Measurements from ENCODE around the gene HSD17B2.
"Not testable (repeated sequence)": the region's sequence is repeated elsewhere in the genome, so short reads cannot be mapped to it uniquely, and the experiment has no call there.

Gene HSD17B2

DNA sequence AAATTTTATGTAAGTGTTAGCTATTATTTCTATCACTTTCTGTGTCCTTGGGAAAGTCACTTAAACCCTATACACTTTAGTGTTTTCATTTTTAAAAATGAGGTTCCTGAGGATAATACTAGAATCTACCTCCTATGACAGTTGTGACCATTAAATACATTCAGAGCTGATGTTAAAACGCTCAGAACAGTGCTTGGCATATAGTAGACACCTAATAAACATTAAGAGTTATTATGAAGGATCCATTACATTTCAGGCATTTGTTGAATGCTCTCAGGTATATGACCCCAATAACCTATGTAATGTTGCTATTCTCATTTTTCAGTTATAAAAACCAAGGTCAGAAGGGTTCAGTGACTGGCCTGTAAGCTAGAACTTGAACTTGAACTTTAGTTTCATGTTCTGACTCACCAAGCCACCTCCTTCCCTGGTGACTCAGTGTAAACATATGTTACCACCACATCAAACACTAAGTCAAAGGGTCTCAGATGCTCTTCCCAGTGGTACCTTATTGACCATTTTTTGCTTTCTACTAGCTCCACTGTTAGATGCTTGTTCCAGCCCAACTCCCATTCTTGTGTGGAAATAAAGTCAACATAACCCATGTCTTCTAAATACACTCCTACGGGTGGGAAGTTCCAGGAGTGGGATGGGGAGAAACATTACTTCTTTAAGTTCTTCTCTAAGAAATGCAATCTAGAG, 47.6 kb downstream of the HSD17B2 start:
- DNase-seq: no peak

DNA sequence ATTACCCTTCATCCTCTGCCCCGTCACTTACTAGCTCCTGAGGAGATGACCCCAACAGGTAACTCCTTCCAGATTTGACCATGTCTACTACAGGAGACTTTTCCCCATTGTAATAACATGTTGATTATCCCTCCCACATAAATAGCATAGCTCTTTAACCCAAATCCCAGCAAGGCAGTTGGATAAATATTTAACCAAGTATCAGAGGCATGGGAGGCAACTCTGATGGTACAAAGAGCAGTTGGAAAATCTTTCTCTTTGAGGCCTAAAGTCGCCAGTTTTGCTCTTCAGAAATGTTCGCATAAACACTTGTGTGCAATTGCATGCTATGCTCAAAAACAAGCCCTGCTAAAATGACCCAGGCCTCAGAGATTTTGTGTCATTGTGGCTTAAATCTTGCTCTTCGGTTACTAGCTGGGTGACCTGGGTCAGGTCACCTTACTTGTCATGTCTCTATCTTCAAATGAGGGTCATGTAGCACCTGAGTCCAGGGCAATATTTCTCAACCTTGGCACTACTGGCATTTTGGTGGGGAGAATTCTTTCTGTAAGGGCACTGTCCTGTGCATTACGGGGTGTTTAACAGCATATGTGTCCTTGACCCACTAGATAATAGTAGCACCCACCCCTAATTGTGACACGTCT, 48.8 kb downstream of the HSD17B2 start:
- no peak for DNase-seq

DNA sequence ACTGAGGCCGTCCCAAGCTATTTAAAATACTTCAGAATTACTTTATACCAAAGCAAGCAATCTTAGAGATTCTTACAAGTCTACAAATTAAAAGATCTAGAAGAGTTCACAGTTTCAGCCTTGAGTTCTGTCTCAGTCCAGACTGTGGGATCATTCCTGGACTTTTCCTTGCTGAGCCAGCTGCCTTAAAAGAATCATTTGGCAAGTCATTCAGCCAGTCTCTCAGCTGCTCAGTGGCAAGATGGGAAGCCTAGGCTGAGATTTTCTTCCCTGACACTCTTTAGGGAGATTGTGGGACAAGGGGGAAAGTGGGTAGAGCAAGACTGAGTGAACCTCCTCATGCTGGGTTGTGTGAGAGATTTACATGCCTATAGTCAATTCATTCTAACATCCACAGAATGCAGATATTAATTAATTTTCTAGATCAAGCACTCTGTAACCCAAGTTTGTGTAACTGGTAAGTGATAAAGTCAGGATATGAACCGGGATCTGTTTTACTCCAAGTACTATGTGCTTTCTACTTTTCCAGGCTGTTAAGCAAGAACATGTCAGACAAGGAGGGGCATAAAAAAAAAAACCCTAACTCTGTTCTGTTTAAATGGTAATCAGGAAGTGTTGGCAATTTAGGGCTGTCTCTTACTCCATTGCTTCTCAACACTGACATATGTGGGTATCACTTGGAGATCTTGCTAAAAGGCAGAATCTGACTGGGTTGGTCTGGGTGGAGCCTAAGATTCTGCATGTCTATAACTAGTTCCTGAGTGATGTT, 50.1 kb downstream of the HSD17B2 start:
- DNase-seq: no peak

DNA sequence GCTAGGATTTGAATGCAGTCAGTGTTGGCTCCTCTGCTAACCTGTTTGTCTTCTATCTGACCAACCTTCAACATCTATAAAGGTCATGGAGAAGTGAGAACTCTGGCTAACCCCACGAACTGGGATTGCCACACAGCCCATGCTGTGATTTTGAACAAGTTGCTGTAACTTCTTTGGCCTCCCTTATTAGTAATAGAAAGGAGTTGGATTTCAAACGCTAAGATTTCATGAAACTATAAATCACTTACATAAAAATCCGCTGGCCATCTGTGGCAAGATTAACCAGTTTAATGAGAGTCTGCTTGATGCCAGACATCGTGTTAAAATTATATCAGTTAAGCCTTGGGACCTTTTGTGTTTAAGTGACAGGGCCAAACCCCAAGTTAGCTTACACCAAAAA, 53.4 kb downstream of the HSD17B2 start:
- DNase-seq: no peak

DNA sequence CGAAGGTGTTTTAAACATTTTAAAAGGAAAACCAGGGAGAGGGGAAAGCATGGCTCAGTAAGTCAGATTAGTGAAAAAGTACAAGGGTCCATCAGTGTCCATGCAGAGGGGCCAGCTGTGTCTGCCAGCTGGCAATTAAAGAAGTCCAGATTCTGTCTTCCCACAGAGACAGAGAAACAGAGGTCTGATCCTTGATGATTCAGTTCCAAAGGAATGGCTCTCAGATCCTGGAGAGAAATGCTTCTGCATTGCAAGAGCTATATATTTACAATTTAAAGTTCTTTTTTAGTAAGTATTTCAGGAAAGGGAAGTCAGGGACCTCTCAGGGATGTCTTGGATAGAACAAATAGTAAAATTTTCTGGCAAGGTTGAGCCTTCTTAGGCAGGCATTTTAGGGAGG, 56.2 kb downstream of the HSD17B2 start:
- DNase-seq: no peak

DNA sequence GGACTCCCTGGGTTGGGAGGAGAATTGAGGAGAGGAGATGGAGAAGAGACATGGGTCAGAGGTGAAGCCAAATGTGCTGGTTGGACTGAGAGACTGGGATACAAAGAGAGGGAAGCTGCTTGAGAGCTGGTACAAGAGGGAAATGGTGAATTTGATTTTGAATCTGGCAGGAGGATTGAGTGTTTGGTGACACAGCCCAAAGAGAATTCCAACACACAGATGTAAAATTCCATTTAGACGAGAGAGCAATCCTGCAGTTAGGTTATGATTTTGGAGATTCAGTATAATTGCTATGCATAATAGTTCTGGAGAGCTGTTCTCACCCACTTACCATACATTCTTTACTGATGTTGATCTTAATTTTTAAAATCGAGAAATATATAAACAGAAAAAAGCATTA, 57.7 kb downstream of the HSD17B2 start:
- DNase-seq: no peak

DNA sequence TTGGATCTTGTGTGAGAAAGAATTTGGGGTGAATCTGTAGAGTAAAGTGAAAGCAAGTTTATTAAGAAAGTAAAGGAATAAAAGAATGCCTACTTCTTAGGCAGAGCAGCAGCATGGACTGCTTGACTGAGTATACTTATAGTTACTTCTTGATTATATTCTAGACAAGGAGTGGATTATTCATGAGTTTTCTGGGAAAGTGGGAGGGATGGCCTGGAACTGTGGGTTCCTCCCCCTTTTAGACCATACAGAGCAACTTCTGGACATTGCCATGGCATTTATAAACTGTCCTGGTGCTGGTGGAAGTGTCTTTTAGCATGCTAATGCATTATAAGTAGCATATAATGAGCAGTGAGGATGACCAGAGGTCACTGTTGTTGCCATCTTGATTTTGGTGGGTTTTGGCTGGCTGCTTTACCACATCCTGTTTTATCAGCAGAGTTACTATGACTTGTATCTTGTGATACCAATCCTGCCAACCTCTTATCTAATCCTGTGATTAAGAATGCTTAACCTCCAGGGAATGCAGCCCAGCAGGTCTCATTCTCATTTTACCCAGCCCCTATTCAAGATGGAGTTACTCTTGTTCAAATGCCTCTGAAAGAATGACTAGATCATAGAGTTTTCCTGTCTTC, 58.7 kb downstream of the HSD17B2 start:
- DNase-seq: no peak

DNA sequence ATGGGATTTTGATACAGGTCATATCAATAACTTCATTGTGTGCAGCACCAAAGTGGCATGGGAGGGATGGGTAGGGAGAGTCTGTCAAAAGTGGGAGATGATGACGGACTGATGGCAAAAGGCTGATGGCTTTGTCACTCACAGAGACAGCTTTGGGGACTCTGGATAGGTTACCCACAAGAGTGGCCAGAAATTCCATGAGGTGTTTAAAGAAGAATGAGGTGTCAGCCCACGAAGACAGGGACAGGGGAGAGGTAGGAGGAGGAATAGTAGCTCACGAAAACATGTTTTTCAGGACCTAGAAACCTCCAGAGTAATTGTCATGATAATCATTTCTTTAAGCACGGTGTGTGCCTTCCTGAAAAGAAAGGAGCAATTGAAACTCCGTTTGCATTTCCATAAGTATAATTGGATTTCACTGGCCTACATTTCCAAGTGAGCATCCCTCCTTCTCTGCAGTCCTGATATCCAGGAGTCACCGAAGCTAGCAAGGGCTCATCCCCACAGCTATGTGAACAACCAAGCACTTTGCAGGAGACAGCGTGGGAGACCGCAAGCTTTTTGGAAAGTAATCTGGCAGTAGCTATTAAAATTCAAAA, 60.0 kb downstream of the HSD17B2 start:
- DNase-seq: no peak

DNA sequence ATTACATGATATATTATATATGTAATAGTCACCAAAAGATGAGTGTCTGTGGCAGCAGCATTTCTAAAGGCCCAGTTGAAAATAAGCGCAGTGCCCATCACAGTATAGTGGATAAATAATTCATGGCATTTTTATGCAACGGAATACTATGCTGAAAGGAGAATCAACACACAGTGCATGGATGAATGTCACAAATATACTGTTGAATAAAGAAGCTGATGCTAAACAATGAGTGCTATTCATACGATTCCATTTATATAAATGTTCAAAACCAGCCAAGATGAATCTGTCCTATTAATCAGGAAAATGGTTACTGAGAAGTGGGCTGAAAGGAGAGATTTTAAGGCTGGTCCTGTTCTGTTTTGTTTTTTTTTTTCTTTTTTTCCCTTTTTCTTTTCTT, 61.6 kb downstream of the HSD17B2 start:
- DNase-seq: no peak

DNA sequence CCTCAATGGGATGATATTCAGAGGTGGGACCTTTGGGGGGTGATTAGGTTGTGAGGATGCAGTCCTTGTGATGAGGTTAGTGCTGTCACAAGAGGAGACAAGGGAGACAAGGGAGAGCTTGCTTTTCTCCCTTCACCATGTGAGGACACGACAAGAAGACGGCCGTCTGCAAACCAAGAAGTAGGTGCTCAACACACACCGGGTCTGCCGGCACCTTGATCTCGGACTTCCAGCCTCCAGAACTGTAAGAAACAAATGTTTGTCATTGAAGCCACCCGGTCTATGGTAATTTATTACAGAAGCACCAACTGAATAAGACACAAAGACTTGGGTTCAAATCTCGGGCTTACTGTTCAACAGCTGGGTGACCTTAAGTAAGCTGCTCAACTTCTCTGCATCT, 70.1 kb downstream of the HSD17B2 start:
- DNase-seq: no peak

DNA sequence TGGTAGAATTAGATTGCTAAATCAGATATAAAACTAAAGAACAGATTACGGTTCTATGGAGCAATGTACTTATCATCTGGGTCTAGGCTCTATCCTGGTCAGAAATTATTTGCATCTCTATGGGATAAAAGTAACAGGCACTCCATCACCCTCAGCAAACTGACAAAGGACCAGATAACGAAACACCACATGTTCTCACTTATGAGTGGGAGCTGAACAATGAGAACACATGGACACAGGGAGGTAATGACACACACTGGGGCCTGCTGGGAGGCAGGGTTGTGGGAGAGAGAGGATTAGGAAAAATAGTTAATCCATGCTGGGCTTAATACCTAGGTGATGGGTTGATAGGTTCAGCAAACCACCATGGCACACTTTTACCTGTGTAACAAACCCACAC, 73.0 kb downstream of the HSD17B2 start:
- DNase-seq: no peak

DNA sequence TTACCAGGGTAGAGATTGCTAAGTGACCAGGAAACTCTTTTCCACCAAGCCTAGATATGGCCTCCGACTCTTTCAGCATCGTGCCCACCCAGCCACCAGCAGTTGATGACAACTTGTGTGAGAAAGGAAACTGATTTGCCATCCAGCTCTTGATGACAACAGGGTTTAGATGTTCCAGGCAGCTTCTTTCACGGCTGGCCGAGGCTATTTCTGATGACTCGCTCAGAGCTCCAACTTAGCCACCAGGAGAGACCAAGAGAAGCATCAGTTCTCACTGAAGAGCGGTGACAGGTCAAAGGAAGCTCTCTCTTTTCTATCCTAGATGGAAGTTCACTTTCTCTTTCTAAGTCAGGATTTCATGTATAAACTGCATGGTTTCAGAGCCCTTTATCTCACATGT, 73.7 kb downstream of the HSD17B2 start:
- no peak for DNase-seq

DNA sequence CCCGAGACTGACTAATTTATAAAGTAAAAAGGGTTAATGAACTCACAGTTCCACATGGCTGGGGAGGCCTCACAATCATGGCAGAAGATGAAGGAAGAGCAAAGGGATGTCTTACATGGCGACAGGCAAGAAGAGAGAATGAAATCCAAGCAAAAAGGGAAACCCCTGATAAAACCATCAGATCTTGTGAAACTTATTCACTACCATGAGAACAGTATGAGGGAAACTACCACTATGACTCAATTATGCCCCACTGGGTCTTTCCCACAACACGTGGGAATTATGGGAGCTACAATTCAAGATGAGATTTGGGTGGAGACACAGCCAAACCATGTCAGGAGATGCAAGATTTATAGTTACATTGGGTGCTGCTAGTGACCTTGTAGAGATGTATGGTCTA, 74.2 kb downstream of the HSD17B2 start:
- DNase-seq: not testable (repeated sequence)

DNA sequence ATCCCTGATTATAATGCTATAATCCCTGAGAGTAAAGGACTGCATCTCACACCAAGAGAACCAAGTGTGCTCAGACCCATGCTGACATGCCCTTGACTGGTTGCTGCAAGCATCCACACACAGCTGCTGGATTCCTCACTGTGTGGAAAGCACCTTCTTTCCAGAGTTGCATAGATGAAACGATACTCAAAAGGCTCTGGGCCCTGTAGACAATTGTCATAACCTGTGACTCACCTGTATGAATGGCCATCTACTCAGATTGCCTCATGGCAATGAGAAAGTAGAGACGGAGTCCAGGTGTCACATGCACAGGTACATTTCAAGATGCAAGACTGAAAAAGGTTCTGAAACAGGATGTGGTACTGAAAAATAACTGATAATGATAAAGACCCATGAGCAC, 76.9 kb downstream of the HSD17B2 start:
- no peak for DNase-seq

DNA sequence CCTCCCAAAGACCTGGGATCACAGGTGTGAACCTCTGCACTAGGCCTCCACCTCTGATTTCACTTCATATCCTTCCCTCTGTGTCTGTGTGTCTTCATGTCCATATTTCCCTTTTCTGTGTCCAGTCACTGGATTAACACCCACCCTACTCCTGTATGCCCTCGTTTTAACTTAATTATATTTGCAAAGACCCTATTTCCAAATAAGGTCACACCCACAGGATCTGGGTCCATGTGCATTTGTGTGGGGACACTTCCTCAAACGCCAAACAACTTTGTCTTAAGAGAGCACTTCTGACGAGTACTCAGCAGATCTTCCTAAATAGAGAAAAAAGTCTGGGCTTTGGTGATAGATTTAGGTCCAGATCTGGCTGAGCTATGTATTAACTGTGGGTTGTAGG, 78.7 kb downstream of the HSD17B2 start:
- no peak for DNase-seq

DNA sequence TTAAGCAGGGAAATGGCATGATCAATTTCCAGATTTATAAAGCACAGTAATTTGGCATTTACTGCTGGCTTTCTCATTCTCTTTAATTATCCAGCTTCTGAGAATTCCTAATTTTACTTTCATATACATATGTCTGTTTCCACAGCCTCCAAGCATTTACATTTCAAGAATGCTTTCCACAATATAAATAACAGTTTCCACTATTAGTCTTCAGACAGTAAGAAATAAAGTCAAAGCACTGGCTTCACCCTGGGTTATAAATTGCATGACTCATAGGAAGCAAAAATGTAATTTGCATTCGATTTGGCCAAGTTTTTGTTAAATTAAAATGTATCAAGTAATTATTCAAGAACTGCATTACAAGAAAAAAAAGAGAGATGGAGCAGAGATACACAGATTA, 81.5 kb downstream of the HSD17B2 start:
- no peak for DNase-seq

DNA sequence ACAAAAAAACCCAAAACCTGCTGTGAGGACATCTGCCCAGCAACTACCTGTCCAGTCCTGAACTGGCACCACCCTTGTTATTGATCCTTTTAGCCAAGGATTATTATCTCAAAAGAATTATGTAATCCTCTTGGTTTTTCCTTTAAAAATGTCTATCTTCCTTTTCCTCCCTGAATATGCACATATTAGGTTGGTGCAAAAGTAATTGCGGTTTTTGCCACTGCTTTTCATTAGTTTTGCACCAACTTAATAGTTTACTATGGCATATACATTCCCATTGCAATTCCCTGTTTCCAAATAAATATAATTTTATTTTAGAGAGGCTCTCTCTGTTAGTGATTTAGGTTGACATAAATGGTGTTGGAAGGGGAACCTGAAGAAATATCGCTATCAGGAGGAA, 83.7 kb downstream of the HSD17B2 start:
- DNase-seq: no peak

DNA sequence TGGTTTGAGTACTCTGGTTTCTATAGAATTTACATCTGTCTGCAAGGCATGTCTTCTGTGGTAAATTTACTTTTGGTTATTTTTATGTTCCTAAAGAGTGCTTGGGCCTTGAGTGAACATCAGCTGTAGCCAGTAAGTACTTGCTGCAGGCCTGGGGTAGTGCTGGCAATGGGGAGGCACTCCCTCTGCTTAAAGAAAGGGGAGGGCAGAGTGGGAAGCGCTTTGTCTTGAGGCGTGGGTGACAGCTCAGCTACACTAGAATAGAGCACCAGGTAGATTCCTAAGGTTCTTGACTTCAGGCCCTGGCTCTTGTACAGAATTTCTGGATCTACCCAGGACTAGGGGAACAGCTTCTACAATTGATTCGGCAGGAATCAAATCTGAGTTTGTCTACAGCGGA, 84.4 kb downstream of the HSD17B2 start:
- no peak for DNase-seq

DNA sequence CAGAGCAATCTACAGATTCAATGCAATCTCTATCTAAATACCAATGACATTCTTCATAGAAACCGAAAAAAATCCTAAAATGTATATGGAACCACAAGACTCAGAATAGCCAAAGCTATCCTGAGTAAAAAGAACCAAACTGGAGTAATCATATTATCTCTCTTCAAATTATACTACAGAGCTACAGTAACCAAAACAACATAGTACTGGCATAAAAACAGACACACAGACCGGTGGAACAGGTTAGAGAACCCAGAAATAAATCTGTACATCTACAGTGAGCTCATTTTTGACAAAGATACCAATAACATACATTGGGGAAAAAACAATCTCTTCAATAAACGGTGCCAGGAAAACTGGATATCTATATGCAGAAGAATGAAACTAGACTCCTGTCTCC, 89.6 kb downstream of the HSD17B2 start:
- no peak for DNase-seq

DNA sequence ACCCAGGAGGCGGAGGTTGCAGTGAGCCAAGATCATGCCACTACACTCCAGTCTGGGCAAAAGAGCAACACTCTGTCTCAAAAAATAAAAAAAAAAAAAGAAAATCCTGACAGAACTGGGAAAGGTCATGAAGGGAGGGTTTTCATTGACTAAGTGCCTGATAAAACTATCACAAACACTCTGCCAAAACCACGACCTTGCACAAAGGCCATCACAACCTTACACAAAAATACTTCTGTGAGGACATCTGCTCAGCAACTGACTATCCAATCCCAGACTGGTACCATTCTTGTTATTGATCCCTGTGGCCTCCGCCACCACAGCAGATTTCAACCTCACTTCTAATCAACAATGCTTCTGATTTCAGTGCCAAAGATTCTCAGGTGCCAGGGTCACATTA, 94.8 kb downstream of the HSD17B2 start:
- no peak for DNase-seq

DNA sequence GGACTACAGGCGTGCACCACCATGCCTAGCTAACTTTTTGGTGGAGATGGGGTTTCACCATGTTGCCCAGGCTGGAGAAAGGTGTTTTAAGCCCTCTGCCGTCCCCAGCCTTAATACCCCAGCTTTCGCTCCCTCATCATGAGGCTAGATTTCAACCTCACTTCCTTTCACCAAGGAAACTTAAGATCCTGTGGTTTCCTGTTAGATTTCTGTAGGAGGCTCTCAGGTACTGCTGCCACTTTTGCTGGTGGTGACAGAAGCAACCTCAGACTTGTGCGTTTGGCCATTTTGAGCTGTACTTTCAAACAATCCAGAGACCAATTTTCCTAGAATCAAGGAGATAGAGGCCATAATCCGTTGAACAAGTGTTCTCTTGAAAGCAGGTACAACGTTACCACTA, 98.7 kb downstream of the HSD17B2 start:
- DNase-seq: no peak

DNA sequence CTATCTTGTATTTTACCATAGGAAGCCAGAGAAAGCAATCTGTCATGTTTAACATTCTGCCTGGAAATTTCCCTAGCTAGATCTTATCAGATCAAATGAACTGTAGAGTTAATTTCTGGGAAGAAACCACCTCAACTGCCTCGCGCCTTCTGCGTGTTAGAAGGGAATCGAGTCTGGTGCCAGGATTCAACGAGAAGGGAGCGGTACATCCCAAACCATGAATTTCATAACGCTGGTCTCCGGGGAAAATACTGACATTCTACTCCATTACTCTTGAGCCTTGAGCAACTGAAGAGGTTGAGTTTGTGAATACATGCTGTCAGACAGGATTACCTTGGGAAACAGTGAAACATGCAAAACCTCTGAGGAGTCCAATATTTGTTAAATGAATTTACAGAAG, 99.8 kb downstream of the HSD17B2 start:
- DNase-seq: no peak

DNA sequence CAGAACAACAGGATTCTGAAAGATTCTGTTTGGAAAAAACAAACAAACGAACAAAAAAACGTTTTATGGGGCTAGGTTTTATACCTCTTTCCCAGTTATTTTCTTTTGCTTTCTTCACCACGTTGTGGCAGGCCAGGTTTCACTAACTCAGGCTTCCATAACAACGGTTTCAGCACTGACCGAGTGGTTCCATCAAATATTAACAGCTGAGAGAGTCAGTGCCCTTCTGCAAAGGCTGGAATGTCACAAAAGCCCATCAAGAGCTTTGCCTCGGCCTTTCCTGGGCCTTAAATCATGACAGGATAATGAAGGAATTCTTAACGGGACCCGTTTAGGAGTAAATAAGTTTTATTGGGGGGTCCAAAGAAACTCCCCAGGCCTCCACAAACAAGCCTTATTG, 100.8 kb downstream of the HSD17B2 start:
- DNase-seq: no peak
